ENCODE data around the gene RAB27B. TPM values are rescaled to one million over a fixed set of nuclear protein-coding genes. Genes with fewer than 3 reads are reported as not detected.

Gene RAB27B
- total RNA-seq, 1 experiment from 2014 or later, result 9.9 TPM

DNA sequence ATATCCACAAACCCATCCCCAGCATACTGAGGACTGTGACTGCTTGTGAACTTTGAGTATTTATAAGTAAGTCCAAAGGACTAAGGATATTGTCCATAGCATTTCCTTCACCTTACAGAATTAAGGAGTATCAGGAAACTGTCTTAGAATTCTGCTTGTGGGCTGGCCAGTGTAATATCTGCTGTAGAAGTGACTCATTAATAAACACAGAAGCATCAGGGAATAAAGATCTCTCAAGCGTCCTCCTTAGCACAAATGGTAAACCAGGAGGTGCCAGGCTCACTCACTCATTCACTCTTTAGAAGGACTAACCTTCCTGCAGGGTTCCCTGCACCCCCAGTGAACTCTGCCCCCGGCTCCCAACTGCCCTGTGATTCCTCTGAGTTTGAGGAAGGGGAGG, 100.0 kb downstream of the RAB27B start:
- Histone ChIP-seq H3K9me3 (ENCODE audit: insufficient read depth, low read depth) (no peaks in the 10 kb centered on the region; the same call in 1 of the 2 replicates), H3F3A (ENCODE audit: insufficient read depth, low read depth) (no peaks in the 10 kb centered on the region), H3K4me3 (no peak overlapping the region), H3K4me1 (replicated peaks; ENCODE audit: insufficient read depth) (no peaks in the 10 kb centered on the region), H3K27ac (no peak overlapping the region), H2AFZ (no peak overlapping the region), H4K20me1 (ENCODE audit: insufficient read depth) (no peaks in the 10 kb centered on the region), H3K27me3 (ENCODE audit: insufficient read depth, low read depth) (no peaks in the 10 kb centered on the region), H3K79me2 (ENCODE audit: low read depth) (no peaks in the 10 kb centered on the region), H3K36me3 (ENCODE audit: low read depth) (0 out of 2 replicates have a peak, but pooled peaks cover 3% of the 10 kb centered on the region), H3K4me2 (no peak overlapping the region), H3K9me2 (ENCODE audit: insufficient read depth) (no peaks in the 10 kb centered on the region)
- BruUV-seq (replicated peaks), result no TSS peak
- intact Hi-C loops (cut with micrococcal nuclease; ENCODE audit: unreplicated experiment), result no loop called here
- ChIA-PET POLR2A (ENCODE audit: unreplicated experiment) (interaction anchor here (0.6 kb wide), 1 partner anchor 17 kb away, joined by 10 read pairs; no protein-coding TSS in a partner anchor), CTCF (no interaction called here)
- TF ChIP-seq EZH2 (IDR thresholded peaks at IDR 0.05; ENCODE audit: low read depth), result no peak
- TF ChIP-seq, protein P1, sequence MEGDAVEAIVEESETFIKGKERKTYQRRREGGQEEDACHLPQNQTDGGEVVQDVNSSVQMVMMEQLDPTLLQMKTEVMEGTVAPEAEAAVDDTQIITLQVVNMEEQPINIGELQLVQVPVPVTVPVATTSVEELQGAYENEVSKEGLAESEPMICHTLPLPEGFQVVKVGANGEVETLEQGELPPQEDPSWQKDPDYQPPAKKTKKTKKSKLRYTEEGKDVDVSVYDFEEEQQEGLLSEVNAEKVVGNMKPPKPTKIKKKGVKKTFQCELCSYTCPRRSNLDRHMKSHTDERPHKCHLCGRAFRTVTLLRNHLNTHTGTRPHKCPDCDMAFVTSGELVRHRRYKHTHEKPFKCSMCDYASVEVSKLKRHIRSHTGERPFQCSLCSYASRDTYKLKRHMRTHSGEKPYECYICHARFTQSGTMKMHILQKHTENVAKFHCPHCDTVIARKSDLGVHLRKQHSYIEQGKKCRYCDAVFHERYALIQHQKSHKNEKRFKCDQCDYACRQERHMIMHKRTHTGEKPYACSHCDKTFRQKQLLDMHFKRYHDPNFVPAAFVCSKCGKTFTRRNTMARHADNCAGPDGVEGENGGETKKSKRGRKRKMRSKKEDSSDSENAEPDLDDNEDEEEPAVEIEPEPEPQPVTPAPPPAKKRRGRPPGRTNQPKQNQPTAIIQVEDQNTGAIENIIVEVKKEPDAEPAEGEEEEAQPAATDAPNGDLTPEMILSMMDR (conservative IDR thresholded peaks at IDR 0.05), result no peak
- DNase-seq, result no peak

DNA sequence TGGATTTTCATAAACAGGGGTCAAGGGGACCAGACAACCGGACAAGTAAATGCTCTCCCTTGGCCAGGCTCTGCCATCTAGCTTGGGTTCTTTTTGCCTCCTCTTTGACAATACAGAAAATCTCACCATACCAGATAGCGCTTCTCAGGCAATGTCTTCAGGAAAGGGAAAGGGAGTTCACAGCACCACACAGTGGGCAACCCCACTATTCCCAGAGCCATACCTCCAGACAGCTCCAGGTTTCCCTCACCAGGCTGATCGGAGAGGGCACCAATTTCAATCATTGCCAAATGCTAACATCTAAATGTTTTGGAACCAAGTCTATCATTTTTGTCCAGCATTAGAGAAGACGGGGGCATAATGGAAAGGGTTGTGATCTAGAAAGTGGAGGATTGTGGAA, 102.9 kb downstream of the RAB27B start:
- Histone ChIP-seq H3K27ac (no peak overlapping the region), H3K9me2 (ENCODE audit: insufficient read depth) (no peaks in the 10 kb centered on the region), H2AFZ (no peak overlapping the region), H3F3A (ENCODE audit: insufficient read depth, low read depth) (no peaks in the 10 kb centered on the region), H3K27me3 (ENCODE audit: insufficient read depth, low read depth) (no peaks in the 10 kb centered on the region), H3K4me1 (replicated peaks; ENCODE audit: insufficient read depth) (no peaks in the 10 kb centered on the region), H3K4me2 (no peak overlapping the region), H4K20me1 (ENCODE audit: insufficient read depth) (no peaks in the 10 kb centered on the region), H3K4me3 (no peak overlapping the region), H3K79me2 (ENCODE audit: low read depth) (no peaks in the 10 kb centered on the region), H3K36me3 (ENCODE audit: low read depth) (0 out of 2 replicates have a peak, but pooled peaks cover 3% of the 10 kb centered on the region), H3K9me3 (ENCODE audit: insufficient read depth, low read depth) (no peaks in the 10 kb centered on the region)
- BruUV-seq (replicated peaks), result no TSS peak
- POLR2A ChIA-PET (ENCODE audit: unreplicated experiment), result no interaction called here
- TF ChIP-seq, protein P1 (conservative IDR thresholded peaks at IDR 0.05), result no peak
- no peak for TF ChIP-seq EZH2 (IDR thresholded peaks at IDR 0.05; ENCODE audit: low read depth)
- intact Hi-C loops (cut with micrococcal nuclease; ENCODE audit: unreplicated experiment), result no loop called here
- CTCF ChIA-PET, result no interaction called here
- DNase-seq, result no peak

DNA sequence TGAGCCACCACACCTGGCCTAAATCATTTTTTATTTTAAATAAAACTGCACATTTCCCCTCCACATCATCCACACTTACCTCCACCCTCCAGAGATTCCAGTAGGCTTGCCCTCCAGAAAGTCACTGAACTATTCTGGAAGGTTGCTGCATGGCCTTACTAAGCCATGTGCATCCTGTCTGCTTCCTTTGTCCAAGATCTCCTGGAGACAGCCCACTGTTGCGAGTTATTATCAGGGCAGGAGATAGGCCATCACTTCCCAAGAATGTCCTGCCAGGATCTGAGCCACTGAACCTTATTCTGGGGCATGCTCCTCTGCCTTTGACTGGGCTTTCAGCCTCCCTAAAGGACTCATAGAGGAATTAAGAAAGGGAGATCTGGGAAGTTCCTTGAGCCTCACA, 104.2 kb downstream of the RAB27B start:
- no peaks in the 10 kb centered on the region for H3K36me3 ChIP-seq (ENCODE audit: low read depth)

DNA sequence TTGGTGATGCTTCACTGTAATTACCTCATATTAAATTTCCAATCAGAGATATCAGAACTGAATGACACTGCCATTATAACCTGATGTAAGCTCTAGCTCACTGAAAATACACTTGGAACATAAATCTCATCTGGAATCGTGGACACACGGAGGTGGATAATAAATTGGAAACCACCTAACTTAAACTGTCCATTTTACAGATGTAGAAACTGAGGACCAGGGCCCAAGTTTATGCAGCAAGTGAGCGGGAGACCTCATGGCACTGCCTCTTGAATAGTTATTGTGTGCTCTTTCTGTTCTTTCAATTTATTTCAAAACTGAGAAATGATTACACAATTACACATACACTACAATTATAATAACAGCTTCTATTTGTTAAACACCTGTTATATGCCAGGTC, 110.2 kb downstream of the RAB27B start:
- H3K79me2 ChIP-seq (ENCODE audit: low read depth), result no peaks in the 10 kb centered on the region
- no peaks in the 10 kb centered on the region for H3K4me1 ChIP-seq (replicated peaks; ENCODE audit: insufficient read depth)
- H3K9me3 ChIP-seq (ENCODE audit: insufficient read depth, low read depth), result no peaks in the 10 kb centered on the region
- no peak overlapping the region for H3K4me3 ChIP-seq
- no peak overlapping the region for H2AFZ ChIP-seq
- intact Hi-C loops (cut with micrococcal nuclease; ENCODE audit: unreplicated experiment), result no loop called here
- TF ChIP-seq, protein P1 (conservative IDR thresholded peaks at IDR 0.05), result no peak
- TF ChIP-seq EZH2 (IDR thresholded peaks at IDR 0.05; ENCODE audit: low read depth), result no peak
- no peaks in the 10 kb centered on the region for H3F3A ChIP-seq (ENCODE audit: insufficient read depth, low read depth)
- no peak overlapping the region for H3K27ac ChIP-seq
- POLR2A ChIA-PET (ENCODE audit: unreplicated experiment), result no interaction called here
- H4K20me1 ChIP-seq (ENCODE audit: insufficient read depth), result no peaks in the 10 kb centered on the region
- DNase-seq, result no peak
- no peak overlapping the region for H3K4me2 ChIP-seq
- no TSS peak for BruUV-seq (replicated peaks)
- H3K27me3 ChIP-seq (ENCODE audit: insufficient read depth, low read depth), result no peaks in the 10 kb centered on the region
- no peaks in the 10 kb centered on the region for H3K9me2 ChIP-seq (ENCODE audit: insufficient read depth)
- CTCF ChIA-PET, result no interaction called here
- H3K36me3 ChIP-seq (ENCODE audit: low read depth), result peaks cover 11% of the 10 kb centered on the region; the same call in 1 of the 2 replicates

More for the DNA sequence above, 104.2 kb downstream of the RAB27B start:
- Histone ChIP-seq H3K79me2 (ENCODE audit: low read depth) (no peaks in the 10 kb centered on the region), H4K20me1 (ENCODE audit: insufficient read depth) (no peaks in the 10 kb centered on the region), H3K4me2 (no peak overlapping the region), H3K27ac (no peak overlapping the region), H3F3A (ENCODE audit: insufficient read depth, low read depth) (no peaks in the 10 kb centered on the region), H3K4me1 (replicated peaks; ENCODE audit: insufficient read depth) (no peaks in the 10 kb centered on the region), H3K9me3 (ENCODE audit: insufficient read depth, low read depth) (no peaks in the 10 kb centered on the region), H2AFZ (no peak overlapping the region), H3K9me2 (ENCODE audit: insufficient read depth) (no peaks in the 10 kb centered on the region), H3K4me3 (no peak overlapping the region), H3K27me3 (ENCODE audit: insufficient read depth, low read depth) (no peaks in the 10 kb centered on the region)
- intact Hi-C loops (cut with micrococcal nuclease; ENCODE audit: unreplicated experiment), result no loop called here
- CTCF ChIA-PET, result no interaction called here
- BruUV-seq (replicated peaks), result no TSS peak
- POLR2A ChIA-PET (ENCODE audit: unreplicated experiment), result no interaction called here
- TF ChIP-seq EZH2 (IDR thresholded peaks at IDR 0.05; ENCODE audit: low read depth), result no peak
- DNase-seq, result no peak

Data from PC-9 (cell line).